DOHH2 (cell line): Measurements from ENCODE around the gene GALNTL6.

Experiments used
- CTCF ChIP-seq: fragments of 200-600 bp; sonication (generic); IDR thresholded peaks from one replicate; pipeline ENCODE4 v1.5.1; 2014; ENCODE audit warnings: antibody characterized with exemption, mild to moderate bottlenecking, low read depth, low read length; ENCODE audit not compliant: poor library complexity, severe bottlenecking
- EZH2phosphoT487 ChIP-seq: fragments of 200-600 bp; sonication (generic); IDR thresholded peaks from 2 replicates; pipeline ENCODE4 v1.6.1; 2017; ENCODE audit warnings: borderline replicate concordance, mild to moderate bottlenecking, antibody characterized with exemption, low read length, moderate library complexity, mixed read lengths

GRCh38 chr4:172055498-172055897 lies 242.3 kb downstream of the GALNTL6 start:
- TF ChIP-seq CTCF (no peak), EZH2phosphoT487 (no peak)
